B cell (primary cell): ENCODE data around the gene ARMH3.

ENCODE experiments used
- CTCF ChIP-seq: fragments of 200-600 bp; IDR thresholded peaks from one replicate; pipeline ENCODE4 v1.8.0; 2022; ENCODE audit warnings: antibody characterized with exemption, mild to moderate bottlenecking
- EZH2 ChIP-seq: IDR thresholded peaks from 2 replicates; pipeline ENCODE4 v1.6.1; 2012; ENCODE audit warnings: borderline replicate concordance, low read depth, mild to moderate bottlenecking, moderate library complexity, low read length; ENCODE audit not compliant: insufficient read depth, poor library complexity, severe bottlenecking

DNA sequence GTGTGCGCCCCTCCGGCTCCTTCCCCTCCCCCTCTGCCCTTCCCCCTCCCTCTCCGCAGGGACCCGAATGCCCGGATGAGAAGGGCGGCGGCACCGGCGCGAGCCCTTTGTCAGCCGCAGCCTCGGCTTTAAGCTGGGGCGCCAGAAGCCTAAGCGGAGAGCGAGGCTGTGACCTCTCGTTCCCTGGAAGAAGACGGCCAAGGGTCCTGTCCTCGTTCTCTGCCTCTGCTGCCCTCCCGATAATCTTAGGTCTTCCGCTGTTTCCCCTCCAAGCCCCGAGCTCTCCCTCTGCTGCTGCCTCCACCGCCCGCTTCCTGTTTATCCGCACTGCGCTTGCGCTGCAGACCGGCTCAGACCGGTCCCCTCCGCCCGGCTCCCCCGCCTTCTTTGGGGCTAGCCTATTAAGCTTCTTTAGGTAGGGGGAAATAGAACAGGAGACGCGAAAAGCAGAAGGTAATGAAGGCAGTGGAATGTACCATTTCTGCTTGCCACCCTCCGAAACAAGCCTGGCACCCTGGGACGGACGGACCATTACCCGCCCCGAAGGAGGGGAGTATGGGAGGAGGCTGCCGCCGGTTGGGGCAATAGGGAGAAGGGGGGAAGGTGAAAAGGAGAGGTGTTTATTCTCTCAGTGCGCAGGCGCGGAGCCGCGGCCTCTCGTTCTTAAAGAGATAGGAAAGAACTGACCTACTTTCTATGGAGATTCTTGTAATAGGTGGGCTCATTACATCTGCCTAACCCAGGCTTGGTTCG lies 237.7 kb downstream of the ARMH3 start, which contains the start of gene OGA:
- no peak for TF ChIP-seq CTCF
- no peak for TF ChIP-seq EZH2
